HCT116 (cell line): ENCODE measurements around the gene RBM33.

Source experiments
- CTCF ChIP-seq, 3 experiments: fragments of 200-600 bp in 1 of 3; sonication (generic) in 1 of 3; IDR thresholded peaks in 2 of 3; conservative IDR thresholded peaks in 1 of 3; 2 replicates each; pipeline ENCODE4 v1.5.1; 2012 to 2017; ENCODE audit warnings: low read depth in 2 of 3, low read length in 2 of 3, antibody characterized with exemption in 1 of 3, borderline replicate concordance in 1 of 3, control low read depth in 1 of 3, mild to moderate bottlenecking in 1 of 3, mixed read lengths in 1 of 3, mixed run types in 1 of 3, moderate library complexity in 1 of 3; ENCODE audit not compliant: insufficient read depth in 1 of 3
- EZH2 ChIP-seq: fragments of 200-600 bp; sonication (generic); IDR thresholded peaks from 2 replicates; pipeline ENCODE4 v1.6.1; 2017; ENCODE audit warnings: antibody characterized with exemption, mixed run types
- SIN3A ChIP-seq: IDR thresholded peaks from 2 replicates; pipeline ENCODE4 v1.6.1; 2012; ENCODE audit warnings: low read depth

GRCh38 chr7:155639958-155640520 lies 4.4 kb upstream of the RBM33 start:
- no peak for TF ChIP-seq CTCF (IDR thresholded peaks at IDR 0.05 in 2 of 3, conservative IDR thresholded peaks at IDR 0.05 in 1 of 3; ENCODE audit: borderline replicate concordance in 1 of 3, insufficient read depth in 1 of 3, low read depth in 2 of 3, low read length in 2 of 3)
- no peak for TF ChIP-seq SIN3A
- TF ChIP-seq EZH2 = no peak
